T-helper 1 cell treated with Interleukin-12 subunit alpha and Interleukin-12 subunit beta and Interleukin-4 antibody, amounts not matched to agents 30 μg/mL and 1 μg/mL, for 36 hours (primary cell): ENCODE measurements around the gene SPATA32.

Source experiments
- H3K27ac Mint-ChIP-seq: one replicate; pipeline ENCODE4 v1.8.0; 2021; ENCODE audit warnings: mild to moderate bottlenecking, mixed read lengths
- H3K27me3 Mint-ChIP-seq: one replicate; pipeline ENCODE4 v1.8.0; 2021; ENCODE audit warnings: low read depth, mixed read lengths
- H3K36me3 Mint-ChIP-seq: one replicate; pipeline ENCODE4 v1.8.0; 2021; ENCODE audit warnings: low read depth, mixed read lengths
- H3K4me1 Mint-ChIP-seq: one replicate; pipeline ENCODE4 v1.8.0; 2021; ENCODE audit warnings: low read depth, mixed read lengths
- H3K4me3 Mint-ChIP-seq: one replicate; pipeline ENCODE4 v1.8.0; 2021; ENCODE audit warnings: mild to moderate bottlenecking, moderate library complexity, mixed read lengths
- H3K9me3 Mint-ChIP-seq: one replicate; pipeline ENCODE4 v1.8.0; 2021; ENCODE audit warnings: mixed read lengths

Gene SPATA32

GRCh38 chr17:45236282-45236606 lies 25.6 kb downstream of the SPATA32 start:
- peaks cover 57% of the 10 kb centered on the region for H3K36me3 Mint-ChIP-seq
- no peak overlapping the region for H3K27ac Mint-ChIP-seq
- no peaks in the 10 kb centered on the region for H3K9me3 Mint-ChIP-seq
- no peak overlapping the region for H3K4me3 Mint-ChIP-seq
- peaks cover 46% of the 10 kb centered on the region for H3K4me1 Mint-ChIP-seq
- no peaks in the 10 kb centered on the region for H3K27me3 Mint-ChIP-seq

GRCh38 chr17:45235416-45236281 lies 26.2 kb downstream of the SPATA32 start:
- Mint-ChIP-seq H3K27ac (peak overlapping the region; percentile 58), H3K9me3 (no peaks in the 10 kb centered on the region), H3K27me3 (no peaks in the 10 kb centered on the region), H3K36me3 (peaks cover 57% of the 10 kb centered on the region), H3K4me1 (peaks cover 46% of the 10 kb centered on the region), H3K4me3 (no peak overlapping the region)

- Mint-ChIP-seq H3K27me3 (no peaks in the 10 kb centered on the region), H3K36me3 (peaks cover 54% of the 10 kb centered on the region), H3K9me3 (no peaks in the 10 kb centered on the region), H3K27ac (peak overlapping the region; percentile 67), H3K4me1 (peaks cover 52% of the 10 kb centered on the region), H3K4me3 (no peak overlapping the region)
These were observed 27.1 kb downstream of the SPATA32 start for GRCh38 chr17:45234641-45235415.

GRCh38 chr17:45233423-45233924 lies 28.4 kb downstream of the SPATA32 start:
- no peaks in the 10 kb centered on the region for H3K27me3 Mint-ChIP-seq
- H3K27ac Mint-ChIP-seq, result peak overlapping the region; percentile 67
- peaks cover 45% of the 10 kb centered on the region for H3K36me3 Mint-ChIP-seq
- H3K4me1 Mint-ChIP-seq, result peaks cover 60% of the 10 kb centered on the region
- no peaks in the 10 kb centered on the region for H3K9me3 Mint-ChIP-seq
- H3K4me3 Mint-ChIP-seq, result no peak overlapping the region

GRCh38 chr17:45232514-45233422 lies 29.1 kb downstream of the SPATA32 start:
- H3K4me1 Mint-ChIP-seq, result peaks cover 63% of the 10 kb centered on the region
- H3K4me3 Mint-ChIP-seq, result no peak overlapping the region
- peak overlapping the region; percentile 73 for H3K27ac Mint-ChIP-seq
- H3K9me3 Mint-ChIP-seq, result no peaks in the 10 kb centered on the region
- H3K36me3 Mint-ChIP-seq, result peaks cover 37% of the 10 kb centered on the region
- no peaks in the 10 kb centered on the region for H3K27me3 Mint-ChIP-seq

GRCh38 chr17:45231481-45232116 lies 30.3 kb downstream of the SPATA32 start:
- Mint-ChIP-seq H3K4me1 (peaks cover 72% of the 10 kb centered on the region), H3K36me3 (peaks cover 31% of the 10 kb centered on the region), H3K27me3 (no peaks in the 10 kb centered on the region), H3K9me3 (no peaks in the 10 kb centered on the region), H3K4me3 (no peak overlapping the region), H3K27ac (peak overlapping the region; percentile 73)

- H3K4me3 Mint-ChIP-seq, result no peak overlapping the region
- H3K36me3 Mint-ChIP-seq, result peaks cover 34% of the 10 kb centered on the region
These were observed 31.0 kb downstream of the SPATA32 start for GRCh38 chr17:45230787-45231480.

GRCh38 chr17:45230410-45230786 lies 31.5 kb downstream of the SPATA32 start:
- H3K27me3 Mint-ChIP-seq, result no peaks in the 10 kb centered on the region
- peak overlapping the region; percentile 40 for H3K4me3 Mint-ChIP-seq
- peaks cover 33% of the 10 kb centered on the region for H3K36me3 Mint-ChIP-seq
- H3K4me1 Mint-ChIP-seq, result peaks cover 78% of the 10 kb centered on the region
- no peaks in the 10 kb centered on the region for H3K9me3 Mint-ChIP-seq
- H3K27ac Mint-ChIP-seq, result peak overlapping the region; percentile 96

More at GRCh38 chr17:45230787-45231480, 31.0 kb downstream of the SPATA32 start:
- H3K27ac Mint-ChIP-seq, result peak overlapping the region; percentile 96
- H3K4me1 Mint-ChIP-seq, result peaks cover 78% of the 10 kb centered on the region
- H3K27me3 Mint-ChIP-seq, result no peaks in the 10 kb centered on the region
- no peaks in the 10 kb centered on the region for H3K9me3 Mint-ChIP-seq

- Mint-ChIP-seq H3K27ac (peak overlapping the region; percentile 96), H3K4me1 (peaks cover 78% of the 10 kb centered on the region), H3K36me3 (peaks cover 32% of the 10 kb centered on the region), H3K27me3 (no peaks in the 10 kb centered on the region), H3K4me3 (peak overlapping the region; percentile 81), H3K9me3 (no peaks in the 10 kb centered on the region)
These were observed 32.0 kb downstream of the SPATA32 start for GRCh38 chr17:45229681-45230409.

GRCh38 chr17:45228763-45229539 lies 32.9 kb downstream of the SPATA32 start:
- H3K4me1 Mint-ChIP-seq, result peaks cover 79% of the 10 kb centered on the region
- peaks cover 35% of the 10 kb centered on the region for H3K36me3 Mint-ChIP-seq
- H3K9me3 Mint-ChIP-seq, result no peaks in the 10 kb centered on the region
- peak overlapping the region; percentile 96 for H3K27ac Mint-ChIP-seq
- H3K27me3 Mint-ChIP-seq, result no peaks in the 10 kb centered on the region
- peak overlapping the region; percentile 81 for H3K4me3 Mint-ChIP-seq

GRCh38 chr17:45227926-45228762 lies 33.8 kb downstream of the SPATA32 start:
- Mint-ChIP-seq H3K4me1 (peaks cover 78% of the 10 kb centered on the region), H3K36me3 (peaks cover 39% of the 10 kb centered on the region), H3K9me3 (no peaks in the 10 kb centered on the region)

More at GRCh38 chr17:45227926-45228762, 33.8 kb downstream of the SPATA32 start:
- Mint-ChIP-seq H3K27me3 (no peaks in the 10 kb centered on the region), H3K27ac (peak overlapping the region; percentile 96), H3K4me3 (peak overlapping the region; percentile 81)
